Activated CD4-positive, alpha-beta T cell treated with anti-CD3 and anti-CD28 coated beads, Interleukin-10, Interleukin-2, amounts not matched to agents 100 ng/mL and 50 ng/mL, durations not matched to agents 16 hours and 8 hours (primary cell): Measurements from ENCODE around the gene DMAC2L.
"Not testable (repeated sequence)": the region's sequence is repeated elsewhere in the genome, so short reads cannot be mapped to it uniquely, and the experiment has no call there.

Source experiments
- DNase-seq: peaks from one replicate; pipeline ENCODE4 v3.0.0-alpha.2; 2020

Gene DMAC2L

GRCh38 chr14:50357124-50357523 is 45.0 kb downstream of the DMAC2L start:
- DNase-seq, result no peak

- DNase-seq, result no peak
These were observed 45.8 kb downstream of the DMAC2L start for GRCh38 chr14:50357753-50358395.

- DNase-seq, result no peak
These were observed 47.5 kb downstream of the DMAC2L start for GRCh38 chr14:50359631-50360030.

GRCh38 chr14:50360093-50360492 is 48.0 kb downstream of the DMAC2L start:
- no peak for DNase-seq

GRCh38 chr14:50360851-50361250 is 48.7 kb downstream of the DMAC2L start:
- no peak for DNase-seq

GRCh38 chr14:50361473-50362403 is 49.6 kb downstream of the DMAC2L start:
- not testable (repeated sequence) for DNase-seq

- peak; percentile 47 for DNase-seq
These were observed 50.9 kb downstream of the DMAC2L start for GRCh38 chr14:50362764-50363713.

GRCh38 chr14:50363714-50364111 is 51.6 kb downstream of the DMAC2L start:
- peak; percentile 87 for DNase-seq

- no peak for DNase-seq
These were observed 52.7 kb downstream of the DMAC2L start for GRCh38 chr14:50364792-50365191.

- DNase-seq, result not testable (repeated sequence)
These were observed 53.4 kb downstream of the DMAC2L start for GRCh38 chr14:50365572-50365971.

GRCh38 chr14:50366115-50366514 is 54.0 kb downstream of the DMAC2L start:
- DNase-seq, result no peak

GRCh38 chr14:50366589-50366988 is 54.5 kb downstream of the DMAC2L start:
- DNase-seq, result no peak

- DNase-seq, result no peak
These were observed 59.4 kb downstream of the DMAC2L start for GRCh38 chr14:50371546-50371945.

GRCh38 chr14:50373959-50374358 is 61.8 kb downstream of the DMAC2L start:
- DNase-seq, result no peak

GRCh38 chr14:50375760-50376159 is 63.6 kb downstream of the DMAC2L start:
- DNase-seq, result no peak
